ENCODE data around the gene SLC8A2. TPM values are rescaled to one million over a fixed set of nuclear protein-coding genes. Genes with fewer than 3 reads are reported as not detected.

The SLC8A2 gene
- total and polyA plus RNA-seq, 9 donors = 0.07 to 1.3 (median 0.39) TPM; not detected in 3

GRCh38 chr19:47429140-47429793, 42.4 kb downstream of the SLC8A2 start:
- intact Hi-C loops (cut with DNase I) = loop anchor here in 2 of 4 donors (10.0 kb wide), 1 partner anchor 134 kb away; no protein-coding TSS in a partner anchor
- no peak for DNase-seq
- H3K27me3 ChIP-seq = no peaks in the 10 kb centered on the region
- H3K4me1 ChIP-seq (ENCODE audit: insufficient read depth) = peaks cover 10% of the 10 kb centered on the region
- H3K27ac ChIP-seq = no peak overlapping the region
- 24 to 27% (median 25%) methylated on average over 19 to 20 of the region's 20 CpGs for WGBS, 3 donors
- H3K36me3 ChIP-seq = no peaks in the 10 kb centered on the region
- no peak overlapping the region for H3K4me3 ChIP-seq
- TF ChIP-seq CTCF (IDR thresholded peaks at IDR 0.05) (no peak), POLR2A (IDR thresholded peaks at IDR 0.05) (no peak), EP300 (IDR thresholded peaks at IDR 0.05) (no peak)
- no peaks in the 10 kb centered on the region for H3K9me3 ChIP-seq

- intact Hi-C loops (cut with DNase I) = loop anchor here in 2 of 4 donors (10.0 kb wide), 1 partner anchor 134 kb away; no protein-coding TSS in a partner anchor
- H3K4me3 ChIP-seq = no peak overlapping the region
- H3K27me3 ChIP-seq = no peaks in the 10 kb centered on the region
- DNase-seq = peak; percentile 72 to 93 (median 86)
- H3K9me3 ChIP-seq = no peaks in the 10 kb centered on the region
- H3K27ac ChIP-seq = no peak overlapping the region
- 0 to 2% (median 1%) methylated on average over 27 of the region's 27 CpGs for WGBS, 3 donors
- no peak for TF ChIP-seq CTCF (IDR thresholded peaks at IDR 0.05)
- TF ChIP-seq EP300 (IDR thresholded peaks at IDR 0.05) = no peak
- no peak for TF ChIP-seq POLR2A (IDR thresholded peaks at IDR 0.05)
- H3K36me3 ChIP-seq = no peaks in the 10 kb centered on the region
- H3K4me1 ChIP-seq (ENCODE audit: insufficient read depth) = peaks cover 10% of the 10 kb centered on the region
These were observed 43.4 kb downstream of the SLC8A2 start for GRCh38 chr19:47428177-47428894.

GRCh38 chr19:47427241-47428176, 44.2 kb downstream of the SLC8A2 start:
- intact Hi-C loops (cut with DNase I) = loop anchor here in 2 of 4 donors (10.0 kb wide), 1 partner anchor 133 kb away; no protein-coding TSS in a partner anchor
- WGBS, 3 donors = 5 to 8% (median 6%) methylated on average over 17 of the region's 17 CpGs
- Histone ChIP-seq H3K4me1 (ENCODE audit: insufficient read depth) (peaks cover 10% of the 10 kb centered on the region), H3K27ac (no peak overlapping the region), H3K36me3 (no peaks in the 10 kb centered on the region), H3K9me3 (no peaks in the 10 kb centered on the region), H3K4me3 (no peak overlapping the region), H3K27me3 (no peaks in the 10 kb centered on the region)
- TF ChIP-seq POLR2A (IDR thresholded peaks at IDR 0.05) = no peak
- TF ChIP-seq CTCF (IDR thresholded peaks at IDR 0.05) = peak; percentile 26 to 64 (median 56)
- no peak for TF ChIP-seq EP300 (IDR thresholded peaks at IDR 0.05)
- peak; percentile 31 to 68 (median 60) for DNase-seq

All from ovary (tissue), 9 donors.